Measurements from ENCODE around the gene GLB1L3.

GLB1L3 gene

DNA sequence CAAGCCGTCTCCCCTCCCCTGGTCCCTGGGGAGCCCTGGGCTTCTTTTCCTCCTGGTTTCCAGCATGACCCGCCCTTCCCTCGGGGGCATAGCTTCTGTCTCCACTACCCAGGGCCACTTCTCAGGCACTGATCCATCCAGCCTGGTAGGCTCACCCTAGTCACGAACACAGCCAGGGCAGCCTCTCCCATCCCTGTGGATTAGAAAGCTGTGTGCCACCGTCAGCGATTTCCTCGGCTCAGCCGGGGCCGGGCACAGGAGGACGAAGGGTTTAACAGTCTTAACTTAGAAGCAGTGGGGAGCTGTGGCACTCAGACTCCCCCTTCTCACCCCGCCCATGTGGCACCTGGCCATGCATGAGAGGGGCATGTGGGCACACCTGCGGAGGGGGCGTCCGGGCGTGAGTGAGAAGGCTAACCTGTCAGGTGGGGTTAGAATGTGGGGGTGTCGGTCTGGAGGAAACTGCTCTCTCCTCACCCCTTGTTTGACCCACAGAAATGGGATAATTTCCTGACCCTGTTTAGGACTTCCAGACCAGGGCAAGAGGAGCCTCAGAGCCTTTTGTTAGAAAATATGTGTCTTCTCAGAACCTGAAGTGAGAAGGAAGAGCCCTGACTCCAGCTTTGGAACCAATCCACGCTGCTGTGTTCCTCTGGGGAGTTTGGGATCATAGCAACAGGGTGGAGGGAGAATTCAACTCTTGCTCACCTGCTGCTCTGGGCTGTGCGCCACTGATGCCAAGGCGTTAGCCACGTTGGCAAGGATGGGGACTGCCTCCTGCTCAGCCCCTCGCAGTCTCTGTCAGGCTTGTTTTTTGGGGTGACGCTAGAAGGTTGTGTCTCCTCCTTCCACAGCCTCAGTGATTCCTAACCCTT, 70.2 kb downstream of the GLB1L3 start:
- ATAC-seq: no peak

DNA sequence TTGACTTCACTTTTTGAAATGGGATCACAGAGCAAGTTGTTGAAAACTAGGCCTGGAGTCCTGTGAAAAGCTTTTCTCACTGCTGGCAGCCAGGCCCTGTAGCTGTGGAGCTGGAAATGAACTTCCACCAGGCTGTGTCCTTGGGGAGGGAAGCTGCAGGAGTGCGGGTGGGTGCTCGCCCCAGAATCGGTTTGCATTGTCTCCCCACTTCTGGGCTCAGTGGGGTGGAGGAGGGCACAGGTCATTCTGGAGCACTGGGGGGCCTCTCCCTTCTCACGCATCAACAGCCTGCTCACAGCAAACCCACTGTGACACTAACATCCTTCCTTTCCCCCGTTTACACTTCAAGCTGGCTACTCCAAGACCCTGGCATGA, 70.8 kb downstream of the GLB1L3 start:
- no peak for ATAC-seq

DNA sequence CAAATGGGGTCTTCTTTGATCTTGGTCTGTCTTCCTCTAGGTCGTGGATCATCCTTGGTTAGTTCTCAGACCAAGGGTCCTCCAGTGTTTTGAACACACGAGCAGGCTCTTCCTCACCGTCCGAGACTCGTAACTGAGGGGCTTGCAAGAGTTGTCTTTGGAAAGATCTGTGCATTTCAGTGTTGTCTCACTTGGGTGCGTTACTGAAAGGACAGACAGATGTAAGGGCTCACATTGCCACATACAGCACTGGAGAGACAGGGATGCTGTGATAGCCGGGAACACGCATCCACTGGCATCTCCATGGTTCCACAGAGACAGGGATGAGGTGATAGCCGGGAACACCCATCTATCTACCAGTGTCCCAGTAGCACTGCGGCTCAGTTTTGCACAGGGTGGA, 71.3 kb downstream of the GLB1L3 start:
- no peak for ATAC-seq

DNA sequence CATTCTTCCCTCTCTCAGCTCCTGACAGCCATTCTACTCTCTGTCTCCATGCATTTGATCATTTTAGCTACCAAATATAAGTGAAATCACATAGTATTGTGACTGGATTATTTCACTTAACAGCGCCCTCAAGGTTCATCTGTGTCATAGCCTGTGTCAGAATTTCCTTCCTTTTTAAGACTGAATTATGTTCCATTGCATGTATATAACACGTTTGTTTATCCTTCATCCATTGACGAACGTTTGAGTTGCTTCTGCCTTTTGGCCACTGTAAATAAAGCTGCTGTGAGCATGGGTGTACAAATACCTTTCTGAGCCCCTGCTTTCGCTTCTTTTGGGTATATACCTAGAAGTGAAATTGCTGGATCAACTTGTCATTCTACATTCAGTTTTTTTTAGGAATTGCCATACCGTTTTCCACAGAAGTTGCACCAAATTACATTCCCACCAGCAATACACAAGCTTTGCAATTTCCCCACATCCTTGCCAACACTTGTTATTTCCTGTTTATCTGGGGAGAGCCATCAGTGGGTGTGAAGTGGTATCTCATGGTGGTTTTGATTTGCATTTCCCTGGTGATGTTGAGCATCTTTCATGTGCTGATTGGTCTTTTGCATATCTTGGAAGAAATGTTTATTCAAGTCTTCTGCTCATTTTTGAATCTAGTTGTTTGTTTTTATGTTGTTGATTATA, 73.1 kb downstream of the GLB1L3 start:
- ATAC-seq: no peak

DNA sequence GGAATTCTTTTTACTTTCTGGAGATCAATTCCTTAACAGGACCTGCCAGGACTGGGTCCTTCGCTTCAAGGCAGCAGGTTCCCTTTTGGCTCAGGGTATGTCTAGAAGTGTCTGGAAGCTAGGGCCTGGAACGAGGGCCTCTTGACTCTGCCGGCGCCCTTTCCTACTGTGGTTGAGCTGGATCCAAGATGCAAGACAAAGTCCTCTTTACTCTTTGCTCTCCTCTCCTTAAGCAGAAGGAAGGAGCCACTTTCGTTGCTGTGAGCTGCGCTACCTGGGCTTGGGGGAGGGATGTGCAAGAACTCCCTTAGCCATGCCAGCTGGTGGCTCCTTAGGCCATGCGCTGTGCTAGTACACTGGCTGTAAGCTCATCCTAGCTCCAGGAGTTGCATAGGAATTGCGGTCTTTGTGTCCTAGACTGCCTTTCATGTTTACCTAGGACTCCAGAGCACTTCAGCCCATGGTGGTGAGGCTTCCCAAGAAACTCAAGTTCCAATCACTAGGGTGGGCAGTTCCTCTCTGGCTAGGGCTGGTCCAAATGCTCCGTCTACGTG, 73.7 kb downstream of the GLB1L3 start:
- ATAC-seq: no peak

DNA sequence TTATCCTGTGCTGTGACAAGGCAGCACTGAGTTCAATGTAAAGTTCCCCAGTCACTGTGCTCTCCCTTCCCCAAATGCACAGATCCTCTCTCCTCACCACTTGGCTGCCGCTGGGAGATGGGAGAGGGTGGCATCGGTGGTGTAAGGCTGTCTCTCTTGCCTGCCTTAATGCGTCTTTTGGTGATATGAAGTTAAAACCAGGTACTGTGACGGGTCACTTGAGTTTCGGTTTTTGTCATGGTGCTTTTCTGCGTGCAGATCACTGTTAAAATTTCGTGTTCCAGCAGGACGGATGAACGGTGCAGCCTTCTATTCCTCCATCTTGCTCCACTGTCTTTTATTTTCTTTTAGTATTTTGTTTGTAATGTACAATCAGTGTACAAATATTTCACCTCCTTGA, 74.2 kb downstream of the GLB1L3 start:
- ATAC-seq: no peak

DNA sequence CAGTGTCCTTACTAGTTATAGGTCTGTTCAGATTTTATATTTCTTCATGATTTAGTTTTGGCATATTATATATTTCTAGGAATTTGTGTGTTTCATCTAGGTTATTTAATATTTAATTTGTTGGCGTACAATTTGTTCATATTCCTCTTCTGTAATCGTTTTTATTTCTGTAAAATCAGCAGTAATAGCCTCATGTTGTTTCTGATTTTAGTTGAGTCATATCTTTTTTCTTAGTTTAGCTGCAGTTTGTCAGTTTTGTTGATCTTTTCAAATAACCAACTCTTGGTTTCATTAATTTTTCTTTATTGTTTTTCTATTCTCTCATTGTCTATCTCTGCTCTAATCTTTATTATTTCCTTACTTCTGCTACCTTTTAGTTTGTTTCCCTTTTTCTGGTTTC, 75.9 kb downstream of the GLB1L3 start:
- no peak for ATAC-seq

DNA sequence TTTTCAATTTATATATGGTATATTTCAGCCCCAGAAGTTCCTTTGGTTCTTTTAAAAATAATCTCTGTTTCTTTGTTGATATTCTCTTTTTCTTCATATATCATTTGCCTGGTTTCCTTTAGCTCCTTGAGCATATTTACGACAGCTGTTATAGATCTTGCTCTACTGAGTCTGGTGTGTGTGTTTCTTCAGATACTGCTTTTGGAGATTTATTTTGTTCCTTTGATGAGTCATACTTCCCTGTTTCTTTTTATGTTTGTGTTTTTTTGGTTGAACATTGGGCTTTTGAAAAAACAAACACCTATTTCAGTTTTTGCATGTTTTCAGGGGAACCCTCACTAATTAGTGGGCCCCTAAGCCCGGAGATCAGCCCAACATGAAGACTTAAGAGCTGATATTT, 79.0 kb downstream of the GLB1L3 start:
- ATAC-seq: no peak

DNA sequence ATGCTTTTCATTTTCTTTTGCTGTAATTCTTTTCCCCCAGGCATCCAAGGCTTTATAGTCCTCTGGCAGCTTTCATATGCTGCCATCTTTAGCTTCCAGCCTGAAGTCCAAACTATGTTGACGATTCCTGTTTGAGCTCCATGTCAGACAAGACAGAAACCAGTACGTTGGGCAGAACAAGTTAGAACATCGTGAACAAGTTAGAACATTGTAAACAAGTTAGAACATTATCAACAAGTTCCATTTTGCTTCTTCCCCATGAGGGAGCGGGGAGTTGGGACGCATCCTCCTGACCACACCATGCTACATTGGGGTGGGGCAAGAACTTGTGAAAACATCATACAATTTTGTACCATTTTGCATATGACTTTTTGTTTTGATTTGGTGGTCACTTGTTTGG, 79.5 kb downstream of the GLB1L3 start:
- no peak for ATAC-seq

DNA sequence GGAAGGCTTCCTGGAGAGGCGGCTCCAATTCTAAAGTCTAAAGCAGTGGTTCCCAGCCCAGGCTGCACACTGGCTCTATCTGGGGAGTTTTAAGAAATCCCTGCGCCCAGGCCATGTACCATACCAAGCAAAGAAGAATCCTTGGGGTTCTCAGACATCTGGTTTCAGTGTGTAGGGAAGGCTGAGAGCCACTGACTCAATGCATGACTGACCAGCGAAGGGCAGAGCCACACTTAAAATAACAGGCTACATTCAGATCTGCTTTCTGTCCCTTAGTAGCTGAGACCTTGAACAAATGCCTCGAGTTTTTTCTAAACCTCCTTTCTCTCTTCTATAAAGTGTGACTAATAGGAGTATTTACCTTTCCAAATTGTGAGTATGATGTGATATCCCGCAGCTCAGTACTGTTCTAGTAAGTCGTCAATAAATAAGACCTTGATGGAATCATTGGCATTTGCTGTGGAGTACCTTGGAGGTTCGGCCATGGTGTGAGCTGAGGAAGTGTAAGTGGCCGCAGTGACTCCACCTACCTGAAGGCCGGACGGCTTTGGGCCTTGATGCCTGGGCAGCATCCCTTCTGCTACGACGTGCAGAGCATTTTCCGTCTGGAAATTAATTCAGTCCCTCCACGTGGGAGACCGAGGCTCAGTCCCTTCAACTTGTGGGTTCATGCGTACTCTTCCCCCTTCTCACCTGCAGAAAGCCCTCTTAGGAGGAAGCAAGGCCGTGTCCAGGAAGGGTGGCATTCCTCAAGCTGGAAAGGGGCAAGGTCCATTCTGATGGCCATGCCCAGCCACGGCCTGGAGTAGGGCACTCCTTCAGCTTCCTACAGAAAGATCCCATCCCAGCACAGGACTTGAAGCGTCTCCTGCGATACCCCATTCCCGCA, 80.7 kb downstream of the GLB1L3 start:
- ATAC-seq: no peak

DNA sequence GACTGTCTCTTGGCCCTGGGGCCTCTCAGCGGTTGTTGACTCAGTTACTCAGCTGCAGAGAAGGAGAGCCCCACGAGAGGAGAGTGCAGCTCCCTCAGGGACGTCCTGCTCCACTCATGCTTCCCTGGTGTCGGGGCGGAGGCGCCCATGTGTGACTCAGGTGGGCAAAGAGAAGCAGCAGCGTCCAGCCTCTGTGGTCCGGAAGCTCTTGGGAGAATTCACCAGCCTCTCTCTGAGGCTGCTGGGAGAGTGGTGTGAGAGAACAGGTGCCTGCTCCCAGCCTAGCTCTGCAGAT, 81.3 kb downstream of the GLB1L3 start:
- ATAC-seq: no peak

DNA sequence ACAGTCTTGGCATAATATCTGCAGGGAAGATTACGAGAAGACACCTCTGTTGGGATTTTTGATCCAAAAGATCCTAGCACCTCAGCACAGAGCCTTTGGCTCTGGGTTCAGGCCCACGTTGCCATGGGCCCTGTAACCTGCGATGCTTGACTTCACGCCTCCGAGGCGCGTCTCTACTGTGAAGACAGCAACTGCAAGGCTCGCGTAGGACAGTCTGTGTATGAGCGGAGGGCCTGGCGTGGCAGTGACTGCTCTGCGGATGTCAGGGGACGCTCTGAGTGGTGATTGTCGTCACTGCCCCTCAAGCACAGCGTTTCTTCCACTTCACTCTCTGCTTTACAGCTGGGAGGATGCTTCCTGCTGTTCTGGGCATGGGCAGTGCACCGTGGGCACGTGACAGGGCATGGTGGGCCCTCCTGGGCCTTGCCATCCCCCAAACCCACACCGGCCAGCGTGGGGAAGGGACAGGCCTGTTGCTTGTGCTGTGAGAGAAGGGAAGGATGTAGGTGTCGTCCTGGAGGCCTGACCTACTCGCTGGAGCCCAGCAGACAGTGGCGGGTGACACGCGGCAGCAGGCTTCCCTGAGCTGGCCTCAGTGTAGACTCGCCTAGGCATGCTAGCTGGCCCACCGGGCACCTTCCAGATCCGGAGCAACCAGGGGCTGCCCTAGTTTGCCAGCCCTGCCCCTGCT, 82.1 kb downstream of the GLB1L3 start:
- no peak for ATAC-seq

DNA sequence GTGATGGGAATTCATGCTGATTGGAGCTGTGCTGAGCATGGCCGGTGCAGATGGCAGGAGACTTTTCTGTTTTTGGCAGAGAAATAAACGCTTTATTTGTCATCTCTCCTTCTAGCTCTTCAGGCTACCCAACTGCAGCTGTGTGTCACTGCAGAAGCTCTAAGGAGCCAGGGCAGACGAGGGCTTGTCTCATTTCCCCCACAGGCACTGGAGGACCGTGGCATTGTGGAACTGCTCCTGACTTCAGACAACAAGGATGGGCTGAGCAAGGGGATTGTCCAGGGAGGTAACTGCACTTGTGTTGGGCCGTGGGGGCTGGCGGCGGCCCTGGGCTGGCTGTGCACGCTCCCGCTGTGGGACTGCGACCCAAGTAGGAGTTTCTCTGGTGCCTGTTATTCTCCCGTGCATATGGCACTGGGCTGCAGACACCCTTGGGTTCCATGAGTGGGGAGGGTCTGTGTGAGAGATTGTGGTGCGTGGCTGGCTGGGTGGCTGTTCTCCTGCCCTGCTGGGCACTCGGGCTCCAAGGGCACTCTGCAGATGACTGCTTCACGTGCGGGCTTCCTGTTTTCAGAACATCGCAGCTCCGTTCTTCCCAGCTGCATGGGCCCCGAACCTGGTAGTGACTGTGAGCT, 82.8 kb downstream of the GLB1L3 start:
- no peak for ATAC-seq

DNA sequence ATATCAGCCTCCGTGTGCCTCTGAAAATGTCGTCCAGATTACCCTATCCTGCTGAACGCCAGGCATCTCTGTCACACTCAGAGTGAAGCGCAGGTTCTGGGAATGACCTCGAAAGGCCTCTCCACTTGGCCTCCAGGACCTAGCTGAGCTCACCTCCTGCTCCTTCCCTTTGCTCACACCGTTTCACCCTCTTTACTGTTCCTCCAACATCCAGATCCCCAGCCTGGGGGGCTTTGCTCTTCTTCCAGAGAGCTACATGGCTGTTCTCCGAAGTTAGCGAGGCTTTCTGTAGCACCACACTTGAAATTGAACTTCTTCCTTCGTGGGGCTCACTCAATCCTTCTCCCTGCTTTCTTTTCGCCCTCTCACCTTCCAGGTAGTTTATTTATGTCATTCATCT, 83.5 kb downstream of the GLB1L3 start:
- ATAC-seq: no peak

DNA sequence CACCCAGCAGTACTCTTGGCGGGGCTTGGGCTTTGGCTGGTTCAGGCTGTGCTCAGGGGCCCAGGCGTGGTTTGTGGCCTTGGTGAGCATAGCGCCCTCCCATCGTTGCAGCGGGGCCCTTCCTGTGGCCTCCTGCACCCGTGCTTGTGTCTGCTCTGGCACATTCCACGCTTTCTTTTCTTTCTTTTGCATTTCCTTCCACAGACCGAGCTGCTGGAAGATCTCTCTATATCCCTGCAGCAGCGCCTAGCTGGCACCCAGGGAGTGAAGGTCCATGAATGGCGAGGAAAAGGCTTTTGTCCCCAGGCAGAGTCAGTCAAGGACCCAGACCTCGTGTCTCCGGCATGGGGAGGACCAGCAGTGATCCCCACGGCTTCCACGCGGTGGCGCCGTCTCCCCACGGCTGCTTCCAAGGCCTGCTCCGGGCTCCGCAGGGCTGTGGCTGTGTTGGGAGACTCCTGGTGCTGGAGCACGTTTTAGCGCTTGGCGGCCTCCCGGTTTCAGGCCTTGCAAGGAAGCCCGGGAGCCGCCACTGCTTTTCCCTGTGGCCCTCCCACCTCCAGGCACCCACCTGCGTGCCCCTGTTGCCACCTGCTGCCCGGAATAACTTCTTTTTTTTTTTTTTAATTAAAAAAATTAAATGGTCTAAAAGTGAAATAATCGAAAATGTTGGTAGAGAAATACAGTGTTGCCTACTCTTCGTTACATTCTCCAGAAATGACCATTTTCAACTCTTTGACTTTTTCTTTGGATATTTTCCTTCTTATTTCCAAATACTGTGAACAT, 84.1 kb downstream of the GLB1L3 start:
- peak; percentile 63 to 67 for ATAC-seq

DNA sequence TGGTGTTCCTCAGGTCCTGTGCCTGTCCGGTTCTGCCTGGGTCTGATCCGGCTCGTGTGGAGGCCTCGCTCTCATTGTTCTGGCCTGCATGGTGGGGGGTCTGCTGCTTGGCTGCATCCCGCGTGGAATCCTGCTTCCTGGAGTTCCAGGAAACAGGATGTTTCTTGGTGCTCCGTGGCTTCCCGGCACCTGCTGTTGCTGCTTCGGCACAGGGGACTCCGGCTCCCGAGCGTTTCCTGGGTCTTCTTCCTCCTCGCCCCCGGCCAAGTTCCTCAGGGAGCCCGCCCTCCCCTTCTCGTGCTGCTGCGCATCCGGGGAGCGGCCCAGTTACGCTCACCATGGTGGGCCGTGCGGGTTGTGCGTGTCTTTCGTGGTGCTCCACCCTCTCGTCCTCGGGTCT, 85.5 kb downstream of the GLB1L3 start:
- ATAC-seq: no peak

DNA sequence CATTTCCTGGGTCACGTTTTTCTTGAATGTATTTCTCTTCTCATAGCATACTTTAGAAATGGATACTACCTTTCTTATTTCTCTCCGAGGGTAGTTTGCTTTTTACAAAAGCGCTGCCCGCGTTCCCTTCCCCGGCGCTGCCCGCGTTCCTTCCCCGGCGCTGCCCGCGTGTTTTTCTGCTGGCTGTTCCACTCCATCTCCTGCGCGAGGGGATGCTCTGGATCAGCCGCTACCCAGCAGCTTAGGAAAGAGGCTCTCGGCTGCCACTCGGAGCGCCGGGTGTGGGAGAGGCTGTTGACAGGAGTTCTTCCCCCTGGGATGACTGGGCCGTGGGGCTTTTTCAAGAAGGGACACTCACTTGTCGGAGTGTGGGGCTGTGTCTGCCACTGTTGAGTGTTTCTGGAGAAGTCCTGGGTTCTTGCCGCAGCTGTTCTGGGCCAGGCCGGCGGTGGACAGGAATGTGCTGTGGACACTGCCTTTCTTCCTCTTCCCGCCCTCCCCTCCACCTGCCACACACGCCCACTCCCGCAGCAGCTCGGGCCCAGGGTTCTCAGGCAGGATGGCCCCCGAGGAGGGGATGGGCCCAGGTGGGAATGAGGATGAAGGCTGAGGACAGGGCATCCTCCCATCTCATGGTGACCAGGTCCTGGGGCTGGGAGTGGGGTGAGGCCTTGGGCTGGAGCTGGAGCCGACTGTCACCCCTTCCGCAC, 86.2 kb downstream of the GLB1L3 start:
- no peak for ATAC-seq

DNA sequence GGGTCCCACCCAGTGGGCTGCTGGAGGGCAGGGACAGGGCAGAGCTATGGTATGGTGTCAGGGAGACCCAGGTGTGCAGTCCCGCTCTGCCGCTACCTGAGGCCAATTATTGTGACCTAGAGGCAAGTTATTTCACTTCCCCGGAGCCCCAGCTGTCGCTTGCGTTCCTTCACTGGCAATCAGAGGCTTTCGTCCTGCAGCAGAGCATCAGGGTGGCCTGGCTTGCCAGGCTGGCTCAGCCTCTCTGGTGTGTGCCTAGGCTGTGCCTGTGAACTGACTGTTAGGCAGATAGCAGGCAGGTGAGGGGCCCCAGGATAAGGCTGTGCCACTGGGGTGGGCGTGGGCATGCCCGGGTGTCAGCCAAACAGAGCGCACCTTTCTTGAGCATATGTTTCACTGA, 87.0 kb downstream of the GLB1L3 start:
- no peak for ATAC-seq

DNA sequence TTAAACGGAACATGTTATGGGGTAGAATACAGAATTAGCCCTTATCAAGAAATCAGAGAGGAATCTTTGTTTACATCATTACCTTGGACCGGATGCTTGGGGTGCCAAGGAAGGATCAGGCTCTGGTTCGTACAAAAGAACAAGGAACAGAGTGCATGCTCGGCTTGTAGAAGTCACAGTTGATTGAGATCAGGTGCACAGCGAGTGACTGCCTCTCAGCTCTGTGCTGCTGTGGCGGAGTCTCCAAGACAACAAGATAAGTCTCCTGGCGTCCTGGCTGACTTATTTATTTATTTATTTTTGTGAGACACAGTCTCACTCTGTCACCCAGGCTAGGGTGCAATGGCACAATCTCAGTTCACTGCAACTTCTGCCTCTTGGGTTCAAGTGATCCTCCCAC, 87.4 kb downstream of the GLB1L3 start:
- no peak for ATAC-seq

DNA sequence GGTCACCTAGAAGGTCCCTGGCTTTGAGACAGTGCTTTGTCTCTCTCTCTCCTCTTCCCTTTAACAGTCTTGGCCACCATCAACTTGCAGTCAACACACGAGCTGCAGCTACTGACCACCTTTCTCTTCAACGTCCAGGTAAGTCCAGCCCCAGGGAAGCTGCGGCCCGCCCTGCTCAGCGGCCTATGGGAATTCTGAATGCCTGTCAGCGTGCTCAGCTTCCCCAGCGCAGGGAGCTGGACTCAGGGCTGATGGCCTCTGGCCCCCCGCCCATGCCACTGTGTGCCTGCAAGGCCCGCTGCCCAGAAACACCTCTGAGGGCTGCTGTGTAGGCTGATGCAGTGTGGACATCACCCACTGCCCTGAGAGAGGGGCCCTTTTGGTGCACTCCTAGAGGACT, 88.1 kb downstream of the GLB1L3 start:
- ATAC-seq: no peak
